Keratinocyte (primary cell): ENCODE results near the gene GINS1. TPM values are rescaled to one million over a fixed set of nuclear protein-coding genes. Genes with fewer than 3 reads are reported as not detected.

Source experiments
- DNase-seq: peaks from one replicate; pipeline ENCODE4 v3.0.0-alpha.2; 2011; ENCODE audit warnings: low read depth, missing footprints, low spot score
- FAIRE-seq: peaks from 2 replicates; lab custom pipeline; 2011; peaks lifted over from hg19 to GRCh38; lab: Jason Lieb, UNC
- H2AFZ ChIP-seq: 2 replicates; pipeline ENCODE4 v1.6.0; 2012; ENCODE audit warnings: low read length, control low read depth, inconsistent platforms; ENCODE audit not compliant: control insufficient read depth
- H3K27ac ChIP-seq: 2 replicates; pipeline ENCODE4 v1.5.1; 2011; ENCODE audit warnings: low read length; ENCODE audit not compliant: control insufficient read depth, insufficient read depth
- H3K27me3 ChIP-seq: 3 replicates; pipeline ENCODE4 v1.6.0; 2011; ENCODE audit warnings: low read length; ENCODE audit not compliant: control insufficient read depth, insufficient read depth; ENCODE audit errors: extremely low read depth
- H3K36me3 ChIP-seq, 2 experiments: 2 replicates in 1 of 2; 3 replicates in 1 of 2; pipeline ENCODE4 v1.5.1; 2011; ENCODE audit warnings: low read length in 2 of 2, mild to moderate bottlenecking in 1 of 2; ENCODE audit not compliant: control insufficient read depth in 2 of 2, insufficient read depth in 2 of 2; ENCODE audit errors: extremely low read depth in 1 of 2
- H3K4me1 ChIP-seq: 3 replicates; pipeline ENCODE4 v1.5.1; 2011; ENCODE audit warnings: low read length; ENCODE audit not compliant: control insufficient read depth, insufficient read depth; ENCODE audit errors: extremely low read depth
- H3K4me2 ChIP-seq: 3 replicates; pipeline ENCODE4 v1.6.0; 2011; ENCODE audit warnings: low read depth, low read length; ENCODE audit not compliant: control insufficient read depth, insufficient read depth; ENCODE audit errors: extremely low read depth
- H3K4me3 ChIP-seq, 3 experiments: fragments of 200-600 bp in 1 of 3; sonication (generic) in 1 of 3; 2 replicates in 2 of 3; 3 replicates in 1 of 3; pipeline ENCODE4 v1.5.1; 2011 to 2016; ENCODE audit warnings: low read length in 3 of 3, mild to moderate bottlenecking in 3 of 3, control low read depth in 2 of 3, inconsistent platforms in 1 of 3, low read depth in 1 of 3, mixed read lengths in 1 of 3, mixed run types in 1 of 3, moderate library complexity in 1 of 3; ENCODE audit not compliant: control insufficient read depth in 2 of 3, insufficient read depth in 2 of 3; ENCODE audit errors: extremely low read depth in 1 of 3
- H3K79me2 ChIP-seq: 2 replicates; pipeline ENCODE4 v1.6.0; 2012; ENCODE audit warnings: low read length; ENCODE audit not compliant: control insufficient read depth, insufficient read depth
- H3K9ac ChIP-seq: 3 replicates; pipeline ENCODE4 v1.6.0; 2011; ENCODE audit warnings: low read length; ENCODE audit not compliant: control insufficient read depth, insufficient read depth; ENCODE audit errors: extremely low read depth
- H3K9me1 ChIP-seq: 3 replicates; pipeline ENCODE4 v1.6.0; 2011; ENCODE audit warnings: low read length; ENCODE audit not compliant: control insufficient read depth, insufficient read depth; ENCODE audit errors: extremely low read depth
- H3K9me3 ChIP-seq: 2 replicates; pipeline ENCODE4 v1.5.1; 2012; ENCODE audit warnings: low read depth, low read length; ENCODE audit not compliant: control insufficient read depth
- H4K20me1 ChIP-seq: 3 replicates; pipeline ENCODE4 v1.6.0; 2011; ENCODE audit warnings: low read length; ENCODE audit not compliant: control insufficient read depth, insufficient read depth; ENCODE audit errors: extremely low read depth
- EZH2 ChIP-seq: IDR thresholded peaks from one replicate; pipeline ENCODE4 v1.6.1; 2012; ENCODE audit warnings: inconsistent platforms, mild to moderate bottlenecking, low read length, moderate library complexity
- dilution Hi-C: fragments of 300-500 bp; cut with MboI; formaldehyde crosslinking; loops from one replicate; pipeline ENCODE4 v1.7.0; 2020; ENCODE audit warnings: low sequenced_read_pairs; ENCODE audit not compliant: extremely low pct_ligation_motif_present
- polyA plus RNA-seq, 5 experiments: library from polyadenylated mRNA; depleted of rRNA in 3 of 5; stranded (reverse) in 3 of 5; stranded (forward) in 1 of 5; unstranded in 1 of 5; fragments of >200 nt; gene quantifications; 1 replicate in 1 of 5; 2 replicates in 3 of 5; 3 replicates in 1 of 5; pipeline versions ENCODE4 v1.2.1 to v1.2.3, GENCODE V29; 2011 to 2012; ENCODE audit warnings: missing spikeins in 2 of 5, low read depth in 1 of 5, low replicate concordance in 1 of 5
- TF ChIP-seq, protein P1 (sequence below), 3 experiments: IDR thresholded peaks in 1 of 3; conservative IDR thresholded peaks in 1 of 3; optimal IDR thresholded peaks in 1 of 3; 2 replicates in 2 of 3; 3 replicates in 1 of 3; pipeline versions ENCODE3 to v1.5.1; 2011; ENCODE audit warnings: low read length in 3 of 3, mild to moderate bottlenecking in 3 of 3, moderate library complexity in 2 of 3, control low read depth in 1 of 3, inconsistent platforms in 1 of 3; ENCODE audit not compliant: insufficient read depth in 2 of 3; ENCODE audit errors: extremely low read depth in 1 of 3

Gene GINS1
- polyA plus RNA-seq, 1 donor (not counting 4 experiments of a cell fraction or from before 2014, with no cell fraction given), result 12.5 TPM

- peaks cover 25% of the 10 kb centered on the region for H3K79me2 ChIP-seq
- H3K9ac ChIP-seq, result no peak overlapping the region
- H3K27me3 ChIP-seq, result no peaks in the 10 kb centered on the region
- H3K4me1 ChIP-seq, result peaks cover 3% of the 10 kb centered on the region
- no peaks in the 10 kb centered on the region for H3K9me1 ChIP-seq
- no peak overlapping the region for H3K27ac ChIP-seq
- H3K9me3 ChIP-seq, result peaks cover 3% of the 10 kb centered on the region
- no peak overlapping the region for H3K4me2 ChIP-seq
- dilution Hi-C loops, result no loop called here
- no peak for FAIRE-seq
- DNase-seq, result no peak
- no peak overlapping the region for H2AFZ ChIP-seq
- TF ChIP-seq, protein P1, sequence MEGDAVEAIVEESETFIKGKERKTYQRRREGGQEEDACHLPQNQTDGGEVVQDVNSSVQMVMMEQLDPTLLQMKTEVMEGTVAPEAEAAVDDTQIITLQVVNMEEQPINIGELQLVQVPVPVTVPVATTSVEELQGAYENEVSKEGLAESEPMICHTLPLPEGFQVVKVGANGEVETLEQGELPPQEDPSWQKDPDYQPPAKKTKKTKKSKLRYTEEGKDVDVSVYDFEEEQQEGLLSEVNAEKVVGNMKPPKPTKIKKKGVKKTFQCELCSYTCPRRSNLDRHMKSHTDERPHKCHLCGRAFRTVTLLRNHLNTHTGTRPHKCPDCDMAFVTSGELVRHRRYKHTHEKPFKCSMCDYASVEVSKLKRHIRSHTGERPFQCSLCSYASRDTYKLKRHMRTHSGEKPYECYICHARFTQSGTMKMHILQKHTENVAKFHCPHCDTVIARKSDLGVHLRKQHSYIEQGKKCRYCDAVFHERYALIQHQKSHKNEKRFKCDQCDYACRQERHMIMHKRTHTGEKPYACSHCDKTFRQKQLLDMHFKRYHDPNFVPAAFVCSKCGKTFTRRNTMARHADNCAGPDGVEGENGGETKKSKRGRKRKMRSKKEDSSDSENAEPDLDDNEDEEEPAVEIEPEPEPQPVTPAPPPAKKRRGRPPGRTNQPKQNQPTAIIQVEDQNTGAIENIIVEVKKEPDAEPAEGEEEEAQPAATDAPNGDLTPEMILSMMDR (optimal IDR thresholded peaks at IDR 0.05 in 1 of 3, IDR thresholded peaks at IDR 0.05 in 1 of 3, conservative IDR thresholded peaks at IDR 0.05 in 1 of 3; ENCODE audit: extremely low read depth in 1 of 3, insufficient read depth in 2 of 3, low read length in 3 of 3), result no peak
- no peak for TF ChIP-seq EZH2
- no peaks in the 10 kb centered on the region for H4K20me1 ChIP-seq
- H3K36me3 ChIP-seq, result no peaks in the 10 kb centered on the region
- no peak overlapping the region for H3K4me3 ChIP-seq
Measured at GRCh38 chr20:25376886-25377285, 30.6 kb upstream of the GINS1 start.

GRCh38 chr20:25378189-25378883 is 29.1 kb upstream of the GINS1 start:
- Histone ChIP-seq H3K9me3 (no peaks in the 10 kb centered on the region), H3K79me2 (peaks cover 28% of the 10 kb centered on the region), H3K4me2 (no peak overlapping the region), H3K27ac (no peak overlapping the region), H3K4me3 (no peak overlapping the region), H3K27me3 (no peaks in the 10 kb centered on the region), H3K9ac (no peak overlapping the region), H3K36me3 (no peaks in the 10 kb centered on the region), H4K20me1 (no peaks in the 10 kb centered on the region), H3K9me1 (no peaks in the 10 kb centered on the region), H3K4me1 (no peaks in the 10 kb centered on the region), H2AFZ (no peak overlapping the region)
- TF ChIP-seq EZH2, result no peak
- TF ChIP-seq, protein P1 (optimal IDR thresholded peaks at IDR 0.05 in 1 of 3, IDR thresholded peaks at IDR 0.05 in 1 of 3, conservative IDR thresholded peaks at IDR 0.05 in 1 of 3; ENCODE audit: extremely low read depth in 1 of 3, insufficient read depth in 2 of 3, low read length in 3 of 3), result no peak
- dilution Hi-C loops, result no loop called here
- DNase-seq (no peak), FAIRE-seq (no peak)
